Thoracic aorta (tissue), 2 donors: ENCODE results near the gene FURIN. TPM values are rescaled to one million over a fixed set of nuclear protein-coding genes. Genes with fewer than 3 reads are reported as not detected.
A peak's percentile ranks its signal among the peaks of the same experiment; 100 is the strongest.

Experiments used
- ATAC-seq: fragments of 150-250 bp; one replicate; pipeline ENCODE4 v1.8.0; 2017; ENCODE audit warnings: low read depth; ENCODE audit not compliant: insufficient number of reproducible peaks, low FRiP score
- DNase-seq: peaks from one replicate; pipeline ENCODE4 v3.0.0-alpha.2; 2020; ENCODE audit warnings: low spot score
- H3K27ac ChIP-seq, 2 donors: fragments of 200-600 bp; sonication (generic); 1 replicate in 1 of 2; 2 replicates in 1 of 2; pipeline ENCODE4 v1.5.1; 2016; ENCODE audit warnings: mild to moderate bottlenecking in 2 of 2, moderate library complexity in 2 of 2
- H3K27me3 ChIP-seq: fragments of 200-600 bp; sonication (generic); replicated peaks from 2 replicates; pipeline ENCODE4 v1.6.0; 2016; ENCODE audit warnings: mild to moderate bottlenecking; ENCODE audit not compliant: insufficient read depth
- H3K36me3 ChIP-seq: fragments of 200-600 bp; sonication (generic); one replicate; pipeline ENCODE4 v1.5.1; 2016
- H3K4me1 ChIP-seq, 2 donors: fragments of 200-600 bp; sonication (generic); 1 replicate in 1 of 2; 2 replicates in 1 of 2; pipeline versions ENCODE4 v1.5.1 to v1.6.0; 2016; ENCODE audit warnings: low read depth in 2 of 2, mild to moderate bottlenecking in 1 of 2; ENCODE audit not compliant: control insufficient read depth in 1 of 2
- H3K4me3 ChIP-seq: fragments of 200-600 bp; sonication (generic); 2 replicates; pipeline ENCODE4 v1.5.1; 2016; ENCODE audit warnings: mild to moderate bottlenecking
- H3K9me3 ChIP-seq: fragments of 200-600 bp; sonication (generic); 2 replicates; pipeline ENCODE4 v1.5.1; 2016
- total RNA-seq, 2 donors: library from RNA; depleted of rRNA; stranded (reverse); fragments of >200 nt; gene quantifications; one replicate each; pipeline versions ENCODE4 v1.1.0 to v1.2.3, GENCODE V29; 2016
- TF ChIP-seq, protein P1 (sequence below): fragments of 200-600 bp; sonication (generic); IDR thresholded peaks from one replicate; pipeline ENCODE4 v1.5.1; 2019; ENCODE audit warnings: antibody characterized with exemption

The FURIN gene
- total RNA-seq, 2 donors from 2014 or later, result 78.4 to 89.7 TPM

- H3K4me1 ChIP-seq, result peaks cover 28 to 32% of the 10 kb centered on the region in 2 donors
- H3K4me3 ChIP-seq, result peak overlapping the region; percentile 87
- TF ChIP-seq, protein P1, sequence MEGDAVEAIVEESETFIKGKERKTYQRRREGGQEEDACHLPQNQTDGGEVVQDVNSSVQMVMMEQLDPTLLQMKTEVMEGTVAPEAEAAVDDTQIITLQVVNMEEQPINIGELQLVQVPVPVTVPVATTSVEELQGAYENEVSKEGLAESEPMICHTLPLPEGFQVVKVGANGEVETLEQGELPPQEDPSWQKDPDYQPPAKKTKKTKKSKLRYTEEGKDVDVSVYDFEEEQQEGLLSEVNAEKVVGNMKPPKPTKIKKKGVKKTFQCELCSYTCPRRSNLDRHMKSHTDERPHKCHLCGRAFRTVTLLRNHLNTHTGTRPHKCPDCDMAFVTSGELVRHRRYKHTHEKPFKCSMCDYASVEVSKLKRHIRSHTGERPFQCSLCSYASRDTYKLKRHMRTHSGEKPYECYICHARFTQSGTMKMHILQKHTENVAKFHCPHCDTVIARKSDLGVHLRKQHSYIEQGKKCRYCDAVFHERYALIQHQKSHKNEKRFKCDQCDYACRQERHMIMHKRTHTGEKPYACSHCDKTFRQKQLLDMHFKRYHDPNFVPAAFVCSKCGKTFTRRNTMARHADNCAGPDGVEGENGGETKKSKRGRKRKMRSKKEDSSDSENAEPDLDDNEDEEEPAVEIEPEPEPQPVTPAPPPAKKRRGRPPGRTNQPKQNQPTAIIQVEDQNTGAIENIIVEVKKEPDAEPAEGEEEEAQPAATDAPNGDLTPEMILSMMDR, result no peak
- peak overlapping the region; percentile 88 to 98 for H3K27ac ChIP-seq
- H3K36me3 ChIP-seq, result peaks cover 33% of the 10 kb centered on the region
- no peaks in the 10 kb centered on the region for H3K27me3 ChIP-seq
- no peak for DNase-seq
- no peak for ATAC-seq
- no peaks in the 10 kb centered on the region for H3K9me3 ChIP-seq
These were observed 16.5 kb downstream of the FURIN start for GRCh38 chr15:90884719-90885431.

DNA sequence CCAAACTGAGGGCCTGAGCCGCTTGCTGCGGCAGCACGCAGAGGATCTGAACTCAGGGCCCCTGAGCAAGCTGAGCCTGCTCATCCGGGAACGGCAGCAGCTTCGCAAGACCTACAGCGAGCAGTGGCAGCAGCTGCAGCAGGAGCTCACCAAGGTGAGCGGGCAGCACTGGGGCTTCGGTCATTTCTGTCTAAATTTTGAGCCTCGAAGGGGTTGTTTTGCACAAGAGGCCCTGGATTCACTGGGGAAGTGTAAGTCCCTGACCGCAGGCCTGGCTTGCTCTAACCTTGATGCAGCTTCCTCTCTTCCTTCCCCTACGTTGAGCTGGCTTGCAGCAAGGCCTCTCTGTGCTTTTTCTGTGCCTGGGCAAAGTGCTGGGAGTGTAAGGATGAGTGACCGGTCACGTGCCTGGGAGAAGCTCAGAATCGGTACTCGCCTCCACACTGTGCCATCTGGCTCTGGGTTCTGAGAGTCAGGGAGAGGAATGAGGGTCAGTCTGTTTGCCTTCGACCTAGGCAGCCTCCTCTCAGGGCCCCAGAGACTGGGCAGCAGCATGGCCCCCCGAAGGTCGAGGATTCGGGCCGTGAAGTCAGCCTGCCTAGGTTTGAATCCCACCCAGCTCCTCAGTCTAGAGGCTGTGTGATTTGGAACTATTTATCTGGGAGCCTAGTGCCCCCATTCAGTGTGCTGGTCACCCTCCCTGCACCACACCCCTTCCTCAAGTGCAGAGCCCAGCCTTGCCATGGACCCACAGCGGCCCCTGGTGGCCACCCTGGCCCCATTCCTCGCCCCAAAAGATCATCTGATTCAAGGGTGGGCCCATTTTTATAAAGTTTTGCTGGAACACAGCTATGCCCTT lies 17.3 kb downstream of the FURIN start:
- DNase-seq, result no peak
- Histone ChIP-seq H3K4me1 (peaks cover 28 to 32% of the 10 kb centered on the region in 2 donors), H3K9me3 (no peaks in the 10 kb centered on the region), H3K4me3 (peak overlapping the region; percentile 87), H3K27me3 (no peaks in the 10 kb centered on the region), H3K27ac (peak overlapping the region; percentile 88 to 98), H3K36me3 (peaks cover 31% of the 10 kb centered on the region)
- ATAC-seq, result no peak
- TF ChIP-seq, protein P1, result peak; percentile 98

DNA sequence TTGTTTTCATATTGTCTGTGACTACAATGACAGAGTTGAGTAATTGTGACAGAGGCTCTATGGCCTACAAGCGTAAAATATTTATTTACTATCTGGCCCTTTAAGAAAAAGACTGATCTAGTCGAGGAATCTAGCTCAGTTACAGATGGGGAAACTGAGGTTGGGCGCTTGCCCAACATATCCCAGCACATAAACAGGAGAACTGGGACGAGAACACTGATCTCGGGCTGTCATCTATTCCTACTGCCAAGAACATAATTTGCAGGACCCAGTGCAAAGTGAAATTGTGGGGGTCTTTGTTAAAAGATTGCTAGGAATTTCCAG lies 17.9 kb downstream of the FURIN start:
- DNase-seq (no peak), ATAC-seq (no peak)
- Histone ChIP-seq H3K4me3 (peak overlapping the region; percentile 87), H3K27ac (peak overlapping the region in 1 of 2 donors; percentile 98), H3K4me1 (peaks cover 28 to 32% of the 10 kb centered on the region in 2 donors), H3K27me3 (no peaks in the 10 kb centered on the region), H3K36me3 (peaks cover 30% of the 10 kb centered on the region), H3K9me3 (no peaks in the 10 kb centered on the region)
- TF ChIP-seq, protein P1, result peak; percentile 17

DNA sequence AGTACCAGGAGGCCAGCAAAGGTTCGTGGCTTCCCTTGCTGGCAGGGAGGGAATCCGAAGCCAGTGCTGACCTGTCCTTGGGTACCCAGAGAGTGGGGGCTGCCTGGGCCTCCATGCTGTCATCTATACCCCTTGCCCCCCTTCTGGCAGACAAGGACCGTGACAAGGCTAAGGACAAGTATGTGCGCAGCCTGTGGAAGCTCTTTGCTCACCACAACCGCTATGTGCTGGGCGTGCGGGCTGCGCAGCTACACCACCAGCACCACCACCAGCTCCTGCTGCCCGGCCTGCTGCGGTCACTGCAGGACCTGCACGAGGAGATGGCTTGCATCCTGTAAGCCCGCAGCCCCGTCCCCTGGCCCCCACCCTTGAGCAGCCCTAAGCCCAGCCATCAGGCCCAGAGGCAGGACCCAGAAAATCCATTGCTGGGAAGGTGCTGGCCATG lies 18.7 kb downstream of the FURIN start:
- no peak overlapping the region for H3K27ac ChIP-seq
- DNase-seq (no peak), ATAC-seq (no peak)
- peaks cover 30% of the 10 kb centered on the region for H3K36me3 ChIP-seq
- H3K4me1 ChIP-seq, result peaks cover 28 to 32% of the 10 kb centered on the region in 2 donors
- TF ChIP-seq, protein P1, result no peak
- H3K9me3 ChIP-seq, result no peaks in the 10 kb centered on the region
- no peak overlapping the region for H3K4me3 ChIP-seq
- H3K27me3 ChIP-seq, result no peaks in the 10 kb centered on the region

- Histone ChIP-seq H3K36me3 (peaks cover 48% of the 10 kb centered on the region), H3K27ac (no peak overlapping the region), H3K27me3 (no peaks in the 10 kb centered on the region), H3K9me3 (no peaks in the 10 kb centered on the region), H3K4me3 (no peak overlapping the region), H3K4me1 (peaks cover 19% of the 10 kb centered on the region in 2 donors)
- TF ChIP-seq, protein P1, result no peak
- DNase-seq (no peak), ATAC-seq (no peak)
These were observed 20.9 kb downstream of the FURIN start for GRCh38 chr15:90889313-90889730.
